Activated T-helper 1 cell treated with anti-CD3 and anti-CD28 coated beads, Interleukin-12 subunit alpha, Interleukin-12 subunit beta, Interleukin-2, Interleukin-4 antibody, amounts not matched to agents 30 ng/mL and 10 ng/mL and 1 ng/mL, durations not matched to agents 14 hours and 24 hours and 36 hours (primary cell): Measurements from ENCODE around the gene MTSS2. TPM values are rescaled to one million over a fixed set of nuclear protein-coding genes. Genes with fewer than 3 reads are reported as not detected.
"Not testable (repeated sequence)": the region's sequence is repeated elsewhere in the genome, so short reads cannot be mapped to it uniquely, and the experiment has no call there.

Source experiments
- DNase-seq: peaks from one replicate; pipeline ENCODE4 v3.0.0; 2021; ENCODE audit warnings: low spot score
- H3K27ac Mint-ChIP-seq: one replicate; pipeline ENCODE4 v1.8.0; 2021; ENCODE audit warnings: mild to moderate bottlenecking, mixed read lengths
- H3K27me3 Mint-ChIP-seq: one replicate; pipeline ENCODE4 v1.8.0; 2022; ENCODE audit warnings: mild to moderate bottlenecking, moderate library complexity, mixed read lengths; ENCODE audit not compliant: insufficient read depth
- H3K36me3 Mint-ChIP-seq: one replicate; pipeline ENCODE4 v1.8.0; 2021; ENCODE audit warnings: low read depth, mixed read lengths
- H3K4me1 Mint-ChIP-seq: one replicate; pipeline ENCODE4 v1.8.0; 2021; ENCODE audit warnings: low read depth, mixed read lengths
- H3K4me3 Mint-ChIP-seq: one replicate; pipeline ENCODE4 v1.8.0; 2021; ENCODE audit warnings: mild to moderate bottlenecking, moderate library complexity, mixed read lengths
- H3K9me3 Mint-ChIP-seq: one replicate; pipeline ENCODE4 v1.8.0; 2021; ENCODE audit warnings: mixed read lengths
- intact Hi-C: fragments of 100-400 bp; cut with micrococcal nuclease; formaldehyde crosslinking; loops from one replicate; pipeline ENCODE4 v1.15.1; 2024
- total RNA-seq: library from RNA; stranded (reverse); gene quantifications from 2 replicates; pipeline ENCODE4 v1.2.3, GENCODE V29; 2022

MTSS2 gene
- total RNA-seq, 1 donor from 2014 or later = 2.0 TPM

- DNase-seq = no peak
- no peak overlapping the region for H3K4me3 Mint-ChIP-seq
- H3K9me3 Mint-ChIP-seq = no peaks in the 10 kb centered on the region
- intact Hi-C loops = loop anchor here (5.0 kb wide), 1 partner anchor 144 kb away; no protein-coding TSS in a partner anchor
- H3K36me3 Mint-ChIP-seq = no peaks in the 10 kb centered on the region
- H3K27me3 Mint-ChIP-seq = peaks cover 3% of the 10 kb centered on the region
- H3K4me1 Mint-ChIP-seq = peaks cover 5% of the 10 kb centered on the region
- H3K27ac Mint-ChIP-seq = no peak overlapping the region
Measured at GRCh38 chr16:70651524-70651923, 34.3 kb downstream of the MTSS2 start.

- Mint-ChIP-seq H3K4me1 (peaks cover 5% of the 10 kb centered on the region), H3K4me3 (no peak overlapping the region), H3K27me3 (peaks cover 5% of the 10 kb centered on the region), H3K9me3 (no peaks in the 10 kb centered on the region), H3K27ac (no peak overlapping the region), H3K36me3 (no peaks in the 10 kb centered on the region)
- intact Hi-C loops = loop anchor here (5.0 kb wide), 1 partner anchor 143 kb away; no protein-coding TSS in a partner anchor
- DNase-seq = no peak
Measured at GRCh38 chr16:70650216-70650615, 35.6 kb downstream of the MTSS2 start.

GRCh38 chr16:70649300-70649699 lies 36.6 kb downstream of the MTSS2 start:
- H3K27me3 Mint-ChIP-seq = peaks cover 5% of the 10 kb centered on the region
- H3K9me3 Mint-ChIP-seq = no peaks in the 10 kb centered on the region
- H3K4me1 Mint-ChIP-seq = peaks cover 5% of the 10 kb centered on the region
- H3K27ac Mint-ChIP-seq = no peak overlapping the region
- intact Hi-C loops = no loop called here
- DNase-seq = no peak
- no peaks in the 10 kb centered on the region for H3K36me3 Mint-ChIP-seq
- H3K4me3 Mint-ChIP-seq = no peak overlapping the region

- H3K4me1 Mint-ChIP-seq = peaks cover under 1% of the 10 kb centered on the region
- DNase-seq = no peak
- no peaks in the 10 kb centered on the region for H3K9me3 Mint-ChIP-seq
- H3K36me3 Mint-ChIP-seq = no peaks in the 10 kb centered on the region
- peaks cover 5% of the 10 kb centered on the region for H3K27me3 Mint-ChIP-seq
- H3K27ac Mint-ChIP-seq = no peak overlapping the region
- intact Hi-C loops = no loop called here
- H3K4me3 Mint-ChIP-seq = no peak overlapping the region
Measured at GRCh38 chr16:70648606-70649005, 37.2 kb downstream of the MTSS2 start.

GRCh38 chr16:70647441-70648359 lies 38.2 kb downstream of the MTSS2 start:
- no peak overlapping the region for H3K4me3 Mint-ChIP-seq
- intact Hi-C loops = no loop called here
- no peak overlapping the region for H3K27ac Mint-ChIP-seq
- no peak for DNase-seq
- no peaks in the 10 kb centered on the region for H3K4me1 Mint-ChIP-seq
- H3K36me3 Mint-ChIP-seq = no peaks in the 10 kb centered on the region
- H3K9me3 Mint-ChIP-seq = no peaks in the 10 kb centered on the region
- peaks cover 6% of the 10 kb centered on the region for H3K27me3 Mint-ChIP-seq

GRCh38 chr16:70646260-70647241 lies 39.3 kb downstream of the MTSS2 start, which contains the start of gene IL34:
Gene IL34, plus strand, starts transcription at chr16:70646559. Its CDS starts 389 bp downstream, at chr16:70646948.
- Mint-ChIP-seq H3K27me3 (peaks cover 9% of the 10 kb centered on the region), H3K4me3 (no peak within 1 kb of the TSS), H3K27ac (no peak within 1 kb of the TSS), H3K36me3 (no peaks in the 10 kb centered on the region), H3K9me3 (no peaks in the 10 kb centered on the region), H3K4me1 (no peaks in the 10 kb centered on the region)
- intact Hi-C loops = no loop called here
- no peak for DNase-seq

GRCh38 chr16:70644763-70645597 lies 40.9 kb downstream of the MTSS2 start:
- no peaks in the 10 kb centered on the region for H3K36me3 Mint-ChIP-seq
- intact Hi-C loops = no loop called here

GRCh38 chr16:70643264-70643663 lies 42.6 kb downstream of the MTSS2 start:
- H3K9me3 Mint-ChIP-seq, intact Hi-C loops, H3K36me3 Mint-ChIP-seq, DNase-seq, H3K4me1 Mint-ChIP-seq, H3K27ac Mint-ChIP-seq, H3K4me3 Mint-ChIP-seq: not testable (repeated sequence)
- H3K27me3 Mint-ChIP-seq = peaks cover 11% of the 10 kb centered on the region

More at GRCh38 chr16:70644763-70645597, 40.9 kb downstream of the MTSS2 start:
- Mint-ChIP-seq H3K27ac (no peak overlapping the region), H3K9me3 (no peaks in the 10 kb centered on the region), H3K27me3 (peaks cover 11% of the 10 kb centered on the region), H3K4me1 (no peaks in the 10 kb centered on the region), H3K4me3 (no peak overlapping the region)
- DNase-seq = no peak

GRCh38 chr16:70642633-70643032 lies 43.2 kb downstream of the MTSS2 start:
- Mint-ChIP-seq H3K36me3 (no peaks in the 10 kb centered on the region), H3K4me3 (no peak overlapping the region), H3K9me3 (no peaks in the 10 kb centered on the region), H3K27ac (no peak overlapping the region), H3K27me3 (peaks cover 11% of the 10 kb centered on the region), H3K4me1 (no peaks in the 10 kb centered on the region)
- no peak for DNase-seq
- intact Hi-C loops = no loop called here

GRCh38 chr16:70638814-70639792 lies 46.8 kb downstream of the MTSS2 start:
- intact Hi-C loops = no loop called here
- peaks cover 9% of the 10 kb centered on the region for H3K27me3 Mint-ChIP-seq
- no peak overlapping the region for H3K27ac Mint-ChIP-seq
- no peak overlapping the region for H3K4me3 Mint-ChIP-seq
- no peak for DNase-seq
- no peaks in the 10 kb centered on the region for H3K9me3 Mint-ChIP-seq
- no peaks in the 10 kb centered on the region for H3K4me1 Mint-ChIP-seq
- no peaks in the 10 kb centered on the region for H3K36me3 Mint-ChIP-seq
